Mesenchymal stem cell (in vitro differentiated cells and primary cell): ENCODE results near the gene TRIM54.

ENCODE experiments used
- DNase-seq: peaks from one replicate; pipeline ENCODE4 v3.0.0-alpha.2; 2013
- H2AFZ ChIP-seq: one replicate; pipeline ENCODE4 v1.6.1; 2013; ENCODE audit warnings: low read depth, mild to moderate bottlenecking, control low read depth, inconsistent platforms, low read length, moderate library complexity
- H2AK5ac ChIP-seq: 2 replicates; pipeline ENCODE4 v1.6.1; 2013; ENCODE audit warnings: low read length, moderate library complexity, mild to moderate bottlenecking, inconsistent platforms; ENCODE audit not compliant: severe bottlenecking
- H2BK120ac ChIP-seq: one replicate; pipeline ENCODE4 v1.6.1; 2013; ENCODE audit warnings: low read depth, mild to moderate bottlenecking, inconsistent platforms, low read length, moderate library complexity
- H2BK12ac ChIP-seq, 2 experiments: one replicate each; pipeline ENCODE4 v1.6.1; 2013; ENCODE audit warnings: inconsistent platforms in 2 of 2, low read length in 2 of 2, mild to moderate bottlenecking in 2 of 2, moderate library complexity in 2 of 2, control low read depth in 1 of 2
- H2BK15ac ChIP-seq: one replicate; pipeline ENCODE4 v1.6.1; 2013; ENCODE audit warnings: mild to moderate bottlenecking, low read depth, inconsistent platforms; ENCODE audit not compliant: poor library complexity, severe bottlenecking
- H2BK5ac ChIP-seq: 2 replicates; pipeline ENCODE4 v1.6.1; 2013; ENCODE audit warnings: low read depth, mild to moderate bottlenecking, low read length, control low read depth, inconsistent platforms; ENCODE audit not compliant: poor library complexity, severe bottlenecking
- H3K14ac ChIP-seq, 2 experiments: one replicate each; pipeline ENCODE4 v1.6.1; 2013; ENCODE audit warnings: inconsistent platforms in 2 of 2, low read length in 2 of 2, control low read depth in 1 of 2, mild to moderate bottlenecking in 1 of 2, moderate library complexity in 1 of 2
- H3K18ac ChIP-seq, 2 experiments: one replicate each; pipeline ENCODE4 v1.6.1; 2013; ENCODE audit warnings: inconsistent platforms in 2 of 2, low read length in 2 of 2, control low read depth in 1 of 2, low read depth in 1 of 2, mild to moderate bottlenecking in 1 of 2
- H3K23ac ChIP-seq, 2 experiments: one replicate each; pipeline ENCODE4 v1.6.1; 2013; ENCODE audit warnings: inconsistent platforms in 2 of 2, low read length in 2 of 2, mild to moderate bottlenecking in 2 of 2, moderate library complexity in 2 of 2, control low read depth in 1 of 2
- H3K27ac ChIP-seq: 2 replicates; pipeline ENCODE4 v1.5.1; 2013; ENCODE audit warnings: mild to moderate bottlenecking, moderate library complexity, low read length, control low read depth, inconsistent platforms; ENCODE audit not compliant: poor library complexity, severe bottlenecking
- H3K27me3 ChIP-seq, 2 experiments: 2 replicates each; pipeline versions ENCODE4 v1.6.1 to v1.7.0; 2013; ENCODE audit warnings: low read length in 2 of 2, mild to moderate bottlenecking in 2 of 2, moderate library complexity in 2 of 2, control low read depth in 1 of 2, inconsistent platforms in 1 of 2; ENCODE audit not compliant: control insufficient read depth in 1 of 2, insufficient read depth in 1 of 2
- H3K36me3 ChIP-seq, 2 experiments: 2 replicates each; pipeline versions ENCODE4 v1.6.1 to v1.7.0; 2013; ENCODE audit warnings: low read length in 2 of 2, control low read depth in 1 of 2, inconsistent platforms in 1 of 2, low read depth in 1 of 2, mild to moderate bottlenecking in 1 of 2; ENCODE audit not compliant: insufficient read depth in 2 of 2, control insufficient read depth in 1 of 2
- H3K4ac ChIP-seq, 2 experiments: one replicate each; pipeline ENCODE4 v1.6.1; 2013; ENCODE audit warnings: inconsistent platforms in 2 of 2, low read length in 2 of 2, mild to moderate bottlenecking in 2 of 2, moderate library complexity in 2 of 2, control low read depth in 1 of 2, low read depth in 1 of 2
- H3K4me1 ChIP-seq: 2 replicates; pipeline ENCODE4 v1.6.1; 2013; ENCODE audit warnings: low read depth, low read length, control low read depth; ENCODE audit not compliant: control insufficient read depth, insufficient read depth
- H3K4me2 ChIP-seq: 2 replicates; pipeline ENCODE4 v1.6.1; 2013; ENCODE audit warnings: low read length, mild to moderate bottlenecking, inconsistent platforms; ENCODE audit not compliant: poor library complexity, severe bottlenecking
- H3K4me3 ChIP-seq, 2 experiments: 2 replicates each; pipeline versions ENCODE4 v1.5.1 to v1.7.0; 2013; ENCODE audit warnings: low read length in 2 of 2, mild to moderate bottlenecking in 2 of 2, control low read depth in 1 of 2, low read depth in 1 of 2; ENCODE audit not compliant: insufficient read depth in 1 of 2
- H3K79me1 ChIP-seq: replicated peaks from 2 replicates; pipeline ENCODE4 v1.6.1; 2013; ENCODE audit warnings: mild to moderate bottlenecking, control low read depth, low read length, inconsistent platforms; ENCODE audit not compliant: poor library complexity, severe bottlenecking
- H3K9ac ChIP-seq: 2 replicates; pipeline ENCODE4 v1.7.0; 2013; ENCODE audit warnings: mild to moderate bottlenecking, low read length, moderate library complexity
- H3K9me3 ChIP-seq: 2 replicates; pipeline ENCODE4 v1.7.0; 2013; ENCODE audit warnings: mild to moderate bottlenecking, low read length; ENCODE audit not compliant: control insufficient read depth
- H4K8ac ChIP-seq: one replicate; pipeline ENCODE4 v1.6.1; 2013; ENCODE audit warnings: inconsistent platforms, mild to moderate bottlenecking, low read length, moderate library complexity
- H4K91ac ChIP-seq: one replicate; pipeline ENCODE4 v1.6.1; 2013; ENCODE audit warnings: mild to moderate bottlenecking, low read length, inconsistent platforms
- WGBS: methylation state at CpG from one replicate; pipeline ENCODE4 v1.1.7; 2013; ENCODE audit warnings: mixed read lengths; 5-methylcytosine and 5-hydroxymethylcytosine counted together

TRIM54 gene

DNA sequence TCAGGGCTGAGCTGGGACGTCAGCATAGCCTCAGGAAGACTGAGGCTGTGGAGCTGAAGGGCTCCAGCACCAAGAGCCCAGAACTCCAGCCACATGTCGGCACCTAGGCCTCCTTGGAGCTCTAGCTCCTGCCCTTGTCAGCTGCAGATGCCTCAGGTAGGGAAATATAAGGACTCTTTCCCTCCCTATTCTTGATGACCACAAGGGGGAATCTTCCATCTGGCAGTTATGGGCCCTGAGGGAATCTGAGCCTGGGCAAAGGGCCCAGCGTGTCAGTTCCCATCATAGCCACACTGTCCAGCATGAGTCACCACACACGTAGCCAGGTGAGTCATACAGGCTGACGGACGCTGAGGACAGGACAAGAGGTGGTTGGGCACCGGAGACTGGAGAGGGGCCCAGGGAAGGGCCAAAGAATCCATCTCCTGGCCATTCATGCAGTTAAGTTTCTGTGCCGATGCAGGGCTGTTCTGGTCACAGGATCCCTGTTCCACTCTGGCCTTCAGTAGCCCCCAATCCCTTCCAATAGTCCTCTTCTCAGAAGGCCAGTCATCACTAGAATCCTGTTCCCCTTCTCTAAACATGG lies 38.8 kb downstream of the TRIM54 start:
- H2AK5ac ChIP-seq, result no peak overlapping the region
- H2BK15ac ChIP-seq, result no peak overlapping the region
- no peak overlapping the region for H2BK5ac ChIP-seq
- WGBS, result 28% methylated on average over 8 of the region's 8 CpGs
- H2BK12ac ChIP-seq, result peak overlapping the region in 1 of 2 experiments; percentile 45
- H4K91ac ChIP-seq, result no peak overlapping the region
- no peak overlapping the region for H3K18ac ChIP-seq
- H3K4ac ChIP-seq, result no peak overlapping the region
- H3K4me2 ChIP-seq, result peak overlapping the region; percentile 17
- H3K4me1 ChIP-seq, result peaks cover 13% of the 10 kb centered on the region
- peak; percentile 98 for DNase-seq
- H3K14ac ChIP-seq, result no peak overlapping the region
- H4K8ac ChIP-seq, result no peak overlapping the region
- H2BK120ac ChIP-seq, result no peak overlapping the region
- H3K79me1 ChIP-seq, result peaks cover 22% of the 10 kb centered on the region
- H3K27me3 ChIP-seq, result no peaks in the 10 kb centered on the region
- H3K9me3 ChIP-seq, result no peaks in the 10 kb centered on the region
- no peak overlapping the region for H3K23ac ChIP-seq
- H3K4me3 ChIP-seq, result peak overlapping the region in 1 of 2 experiments; percentile 91
- H3K36me3 ChIP-seq, result peaks cover 18 to 25% of the 10 kb centered on the region in 2 experiments
- no peak overlapping the region for H2AFZ ChIP-seq
- peak overlapping the region; percentile 99 for H3K9ac ChIP-seq
- peak overlapping the region; percentile 62 for H3K27ac ChIP-seq

DNA sequence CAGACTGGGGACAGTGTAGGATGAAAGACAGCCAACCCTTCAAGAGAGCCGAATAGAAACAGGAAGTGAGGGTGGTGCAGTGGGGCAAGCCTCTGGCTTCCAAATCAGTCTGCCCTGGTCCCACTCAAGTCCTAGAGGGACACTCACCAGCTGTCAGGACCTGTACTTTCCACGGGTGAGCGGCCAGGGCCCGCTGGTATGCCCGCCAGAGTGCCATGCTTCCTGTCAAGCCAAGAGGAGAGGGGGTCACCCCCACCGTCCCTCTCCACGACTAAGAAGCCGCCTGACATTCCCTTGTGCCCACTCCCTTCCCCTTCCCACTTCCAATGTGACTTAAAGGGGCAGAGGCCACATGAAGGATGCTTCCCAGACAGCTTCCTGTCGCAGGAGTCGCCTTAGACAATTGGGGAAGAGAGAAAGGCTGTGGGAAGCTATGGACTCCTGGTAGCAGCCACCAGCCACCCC lies 40.1 kb downstream of the TRIM54 start:
- Histone ChIP-seq H3K4me3 (peak overlapping the region; percentile 73 to 91), H3K79me1 (peaks cover 14% of the 10 kb centered on the region), H3K4me2 (peak overlapping the region; percentile 96), H3K4ac (peak overlapping the region; percentile 80 to 89), H3K36me3 (peaks cover 18 to 25% of the 10 kb centered on the region in 2 experiments), H3K9me3 (no peaks in the 10 kb centered on the region), H3K27ac (peak overlapping the region; percentile 76), H3K18ac (peak overlapping the region; percentile 79 to 81), H4K91ac (peak overlapping the region; percentile 73), H3K14ac (peak overlapping the region in 1 of 2 experiments; percentile 75), H3K4me1 (peaks cover 13% of the 10 kb centered on the region), H2BK12ac (peak overlapping the region in 1 of 2 experiments; percentile 76), H3K27me3 (no peaks in the 10 kb centered on the region), H3K9ac (peak overlapping the region; percentile 99), H2BK120ac (peak overlapping the region; percentile 1), H3K23ac (peak overlapping the region in 1 of 2 experiments; percentile 16), H2AFZ (peak overlapping the region; percentile 70), H4K8ac (peak overlapping the region; percentile 90), H2BK15ac (peak overlapping the region; percentile 70), H2BK5ac (peak overlapping the region; percentile 62), H2AK5ac (peak overlapping the region; percentile 88)
- 6% methylated on average over 9 of the region's 10 CpGs for WGBS
- peak; percentile 40 for DNase-seq

DNA sequence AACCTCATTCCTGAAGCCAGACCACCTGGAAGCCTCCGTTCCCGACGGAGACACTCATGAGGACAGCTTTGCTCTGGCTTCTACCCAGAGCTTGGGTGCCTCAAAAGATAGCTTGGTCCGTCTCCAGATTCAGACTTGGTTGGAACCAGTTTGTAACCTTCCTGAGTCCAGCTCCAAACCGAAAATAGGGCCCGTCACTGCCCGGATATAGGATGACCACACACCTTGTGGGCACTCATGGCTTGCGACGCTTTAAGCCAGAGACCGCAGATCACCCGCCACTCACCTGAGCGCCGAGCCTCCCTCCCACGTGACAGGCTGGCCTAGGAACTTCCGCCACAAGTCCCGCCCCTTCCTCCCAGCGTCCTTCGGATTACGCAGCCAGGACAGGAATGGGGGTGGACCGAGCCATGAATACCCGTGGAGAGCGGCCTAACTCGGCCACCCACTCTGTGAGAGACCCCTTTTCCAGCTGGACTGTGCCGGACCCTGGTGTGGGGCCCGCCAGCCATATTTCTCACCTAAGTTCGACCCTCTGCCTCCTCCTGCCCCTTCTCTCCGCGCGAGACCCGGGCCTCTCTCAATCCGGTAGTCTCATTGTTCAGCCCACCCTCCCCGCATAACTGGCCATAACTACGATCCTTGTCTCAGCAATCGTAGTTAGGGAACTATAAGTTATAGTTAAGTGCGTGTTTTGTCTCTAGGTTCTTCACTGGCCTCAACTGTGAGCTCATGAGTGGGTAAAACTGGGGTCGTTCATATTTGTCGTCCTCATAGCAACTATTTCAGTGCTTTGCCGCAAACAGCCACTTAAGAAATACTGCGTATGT lies 40.8 kb downstream of the TRIM54 start, which contains the start of gene MPV17:
MPV17 (minus strand) TSS at position 332 of the 830 bp plus-strand sequence. CDS start 580 bp downstream, outside the sequence.
- Histone ChIP-seq H3K36me3 (peaks cover 17 to 23% of the 10 kb centered on the region in 2 experiments), H3K27ac (peak within 1 kb of the TSS; percentile 94), H3K4me1 (peaks cover 13% of the 10 kb centered on the region), H2AFZ (peak within 1 kb of the TSS; percentile 72), H3K9me3 (no peaks in the 10 kb centered on the region), H2BK15ac (peak within 1 kb of the TSS; percentile 70), H4K8ac (peak within 1 kb of the TSS; percentile 97), H3K9ac (peak within 1 kb of the TSS; percentile 99), H2AK5ac (peak within 1 kb of the TSS; percentile 88), H3K23ac (peak within 1 kb of the TSS in 1 of 2 experiments; percentile 75), H3K4ac (peak within 1 kb of the TSS; percentile 87 to 89), H2BK5ac (peak within 1 kb of the TSS; percentile 86), H2BK12ac (peak within 1 kb of the TSS in 1 of 2 experiments; percentile 76), H3K18ac (peak within 1 kb of the TSS; percentile 90 to 95), H3K4me3 (peak within 1 kb of the TSS; percentile 73 to 91), H4K91ac (peak within 1 kb of the TSS; percentile 97), H3K4me2 (peak within 1 kb of the TSS; percentile 96), H3K79me1 (peaks cover 11% of the 10 kb centered on the region), H2BK120ac (peak within 1 kb of the TSS; percentile 73), H3K27me3 (no peaks in the 10 kb centered on the region), H3K14ac (peak within 1 kb of the TSS in 1 of 2 experiments; percentile 75)
- DNase-seq, result peak; percentile 94
- 4% methylated on average over 31 of the region's 39 CpGs for WGBS
